Rectal smooth muscle tissue (tissue), 1 donor: ENCODE measurements around the gene OR1F1.
"Not testable (repeated sequence)": the region's sequence is repeated elsewhere in the genome, so short reads cannot be mapped to it uniquely, and the experiment has no call there.

ENCODE experiments used
- H3K27ac ChIP-seq: one replicate; pipeline ENCODE4 v1.7.0; 2013; ENCODE audit warnings: low read depth, low read length, inconsistent platforms
- H3K27me3 ChIP-seq: one replicate; pipeline ENCODE4 v1.7.0; 2013; ENCODE audit warnings: low read length; ENCODE audit not compliant: control insufficient read depth, insufficient read depth
- H3K36me3 ChIP-seq: one replicate; pipeline ENCODE4 v1.7.0; 2013; ENCODE audit warnings: low read length; ENCODE audit not compliant: control insufficient read depth, insufficient read depth
- H3K4me1 ChIP-seq: one replicate; pipeline ENCODE4 v1.7.0; 2013; ENCODE audit warnings: low read length; ENCODE audit not compliant: control insufficient read depth, insufficient read depth
- H3K4me3 ChIP-seq: one replicate; pipeline ENCODE4 v1.7.0; 2013; ENCODE audit warnings: low read length
- H3K9ac ChIP-seq: one replicate; pipeline ENCODE4 v1.7.0; 2013; ENCODE audit warnings: low read length

The OR1F1 gene

GRCh38 chr16:3155181-3155580 lies 32.8 kb upstream of the OR1F1 start:
- H3K9ac ChIP-seq: no peak overlapping the region
- H3K36me3 ChIP-seq: no peaks in the 10 kb centered on the region
- no peak overlapping the region for H3K27ac ChIP-seq
- H3K27me3 ChIP-seq: no peaks in the 10 kb centered on the region
- H3K4me3 ChIP-seq: no peak overlapping the region
- H3K4me1 ChIP-seq: no peaks in the 10 kb centered on the region

GRCh38 chr16:3155972-3156371 lies 32.0 kb upstream of the OR1F1 start:
- H3K4me1 ChIP-seq: no peaks in the 10 kb centered on the region
- H3K27ac ChIP-seq: no peak overlapping the region
- H3K27me3 ChIP-seq: no peaks in the 10 kb centered on the region
- H3K4me3 ChIP-seq: no peak overlapping the region
- no peak overlapping the region for H3K9ac ChIP-seq
- no peaks in the 10 kb centered on the region for H3K36me3 ChIP-seq

- no peaks in the 10 kb centered on the region for H3K27me3 ChIP-seq
- H3K4me3 ChIP-seq: peak overlapping the region; percentile 88
- H3K9ac ChIP-seq: peak overlapping the region; percentile 45
- peak overlapping the region; percentile 64 for H3K27ac ChIP-seq
- H3K4me1 ChIP-seq: no peaks in the 10 kb centered on the region
- H3K36me3 ChIP-seq: no peaks in the 10 kb centered on the region
These were observed 30.6 kb upstream of the OR1F1 start for GRCh38 chr16:3157229-3158025.

GRCh38 chr16:3158026-3158509 lies 29.9 kb upstream of the OR1F1 start:
- no peaks in the 10 kb centered on the region for H3K4me1 ChIP-seq
- H3K9ac ChIP-seq: peak overlapping the region; percentile 45
- H3K36me3 ChIP-seq: no peaks in the 10 kb centered on the region
- peak overlapping the region; percentile 88 for H3K4me3 ChIP-seq
- H3K27ac ChIP-seq: peak overlapping the region; percentile 64
- H3K27me3 ChIP-seq: no peaks in the 10 kb centered on the region

- H3K9ac ChIP-seq: peak overlapping the region; percentile 45
- H3K27ac ChIP-seq: peak overlapping the region; percentile 64
- H3K4me1 ChIP-seq: no peaks in the 10 kb centered on the region
- no peaks in the 10 kb centered on the region for H3K27me3 ChIP-seq
- peak overlapping the region; percentile 88 for H3K4me3 ChIP-seq
- H3K36me3 ChIP-seq: no peaks in the 10 kb centered on the region
These were observed 29.3 kb upstream of the OR1F1 start for GRCh38 chr16:3158510-3159314.

- H3K36me3 ChIP-seq: no peaks in the 10 kb centered on the region
- no peak overlapping the region for H3K27ac ChIP-seq
- H3K9ac ChIP-seq: no peak overlapping the region
- no peaks in the 10 kb centered on the region for H3K27me3 ChIP-seq
- H3K4me3 ChIP-seq: no peak overlapping the region
- H3K4me1 ChIP-seq: no peaks in the 10 kb centered on the region
These were observed 26.6 kb upstream of the OR1F1 start for GRCh38 chr16:3161235-3162018.

- H3K4me1 ChIP-seq: no peaks in the 10 kb centered on the region
- H3K9ac ChIP-seq: no peak overlapping the region
- no peaks in the 10 kb centered on the region for H3K36me3 ChIP-seq
- no peak overlapping the region for H3K4me3 ChIP-seq
- peaks cover 4% of the 10 kb centered on the region for H3K27me3 ChIP-seq
- no peak overlapping the region for H3K27ac ChIP-seq
These were observed 23.6 kb upstream of the OR1F1 start for GRCh38 chr16:3164121-3164991.

- H3K27me3 ChIP-seq: peaks cover 5% of the 10 kb centered on the region
- peak overlapping the region; percentile 50 for H3K4me3 ChIP-seq
- no peak overlapping the region for H3K9ac ChIP-seq
- no peaks in the 10 kb centered on the region for H3K4me1 ChIP-seq
- no peak overlapping the region for H3K27ac ChIP-seq
- no peaks in the 10 kb centered on the region for H3K36me3 ChIP-seq
These were observed 22.7 kb upstream of the OR1F1 start for GRCh38 chr16:3165111-3165822.

- Histone ChIP-seq H3K9ac (no peak overlapping the region), H3K4me3 (no peak overlapping the region), H3K27ac (no peak overlapping the region), H3K4me1 (no peaks in the 10 kb centered on the region), H3K36me3 (no peaks in the 10 kb centered on the region), H3K27me3 (peaks cover 17% of the 10 kb centered on the region)
These were observed 21.5 kb upstream of the OR1F1 start for GRCh38 chr16:3166505-3166886.

- not testable (repeated sequence) for H3K27ac ChIP-seq, H3K4me3 ChIP-seq, H3K4me1 ChIP-seq, H3K36me3 ChIP-seq, H3K9ac ChIP-seq
- H3K27me3 ChIP-seq: peaks cover 27% of the 10 kb centered on the region
These were observed 19.3 kb upstream of the OR1F1 start for GRCh38 chr16:3168729-3169128.
